Measurements from ENCODE around the gene PEX11B. TPM values are rescaled to one million over a fixed set of nuclear protein-coding genes. Genes with fewer than 3 reads are reported as not detected.

Gene PEX11B
- total RNA-seq, 2 donors from 2014 or later: 12.9 to 16.0 TPM

GRCh38 chr1:145958734-145959133 is 40.2 kb upstream of the PEX11B start:
- Histone ChIP-seq H3K9me3 (ENCODE audit: control insufficient read depth, low read length) (no peaks in the 10 kb centered on the region), H3K36me3 (ENCODE audit: control insufficient read depth, insufficient read depth, low read length) (no peaks in the 10 kb centered on the region), H3K27me3 (ENCODE audit: control insufficient read depth, insufficient read depth, low read length, poor library complexity, severe bottlenecking) (peaks cover 37% of the 10 kb centered on the region), H3K4me3 (ENCODE audit: low read length) (no peak overlapping the region), H3K9ac (ENCODE audit: extremely low read depth, low read length, poor library complexity, severe bottlenecking) (no peak overlapping the region), H3K27ac (ENCODE audit: low read depth, low read length) (no peak overlapping the region), H3K4me1 (ENCODE audit: control insufficient read depth, insufficient read depth, low read length) (peaks cover 12% of the 10 kb centered on the region)
- H3K36me3 Mint-ChIP-seq (ENCODE audit: low read depth): no peaks in the 10 kb centered on the region
- H3K27me3 Mint-ChIP-seq (ENCODE audit: insufficient read depth): peaks cover 73% of the 10 kb centered on the region
- no peaks in the 10 kb centered on the region for H3K9me3 Mint-ChIP-seq
- no peak overlapping the region for H3K4me3 Mint-ChIP-seq
- H3K4me1 Mint-ChIP-seq: peaks cover 46% of the 10 kb centered on the region
- TF ChIP-seq CTCF (conservative IDR thresholded peaks at IDR 0.05): no peak
- DNase-seq: no peak
- H3K27ac Mint-ChIP-seq: no peak overlapping the region

GRCh38 chr1:145957443-145958319 is 39.2 kb upstream of the PEX11B start, which contains the start of gene LIX1L:
LIX1L (minus strand) TSS chr1:145958017; CDS start chr1:145957927, 90 bp downstream.
- 0 to 2% methylated on average over 19 to 60 of the region's 60 CpGs for WGBS, 2 experiments (ENCODE audit: insufficient coverage in 1 of 2, insufficient read length in 1 of 2)
- Mint-ChIP-seq H3K27ac (no peak within 1 kb of the TSS), H3K4me1 (peaks cover 39% of the 10 kb centered on the region), H3K9me3 (no peaks in the 10 kb centered on the region), H3K27me3 (ENCODE audit: insufficient read depth) (peaks cover 62% of the 10 kb centered on the region), H3K4me3 (peak within 1 kb of the TSS; percentile 62), H3K36me3 (ENCODE audit: low read depth) (no peaks in the 10 kb centered on the region)
- Histone ChIP-seq H3K9ac (ENCODE audit: extremely low read depth, low read length, poor library complexity, severe bottlenecking) (peak within 1 kb of the TSS; percentile 56), H3K4me3 (ENCODE audit: low read length) (peak within 1 kb of the TSS; percentile 98), H3K9me3 (ENCODE audit: control insufficient read depth, low read length) (no peaks in the 10 kb centered on the region), H3K27me3 (ENCODE audit: control insufficient read depth, insufficient read depth, low read length, poor library complexity, severe bottlenecking) (peaks cover 30% of the 10 kb centered on the region), H3K27ac (ENCODE audit: low read depth, low read length) (no peak within 1 kb of the TSS), H3K4me1 (ENCODE audit: control insufficient read depth, insufficient read depth, low read length) (peaks cover 13% of the 10 kb centered on the region), H3K36me3 (ENCODE audit: control insufficient read depth, insufficient read depth, low read length) (peaks cover 4% of the 10 kb centered on the region)
- DNase-seq: peak; percentile 98
- TF ChIP-seq CTCF (conservative IDR thresholded peaks at IDR 0.05): peak; percentile 6

DNA sequence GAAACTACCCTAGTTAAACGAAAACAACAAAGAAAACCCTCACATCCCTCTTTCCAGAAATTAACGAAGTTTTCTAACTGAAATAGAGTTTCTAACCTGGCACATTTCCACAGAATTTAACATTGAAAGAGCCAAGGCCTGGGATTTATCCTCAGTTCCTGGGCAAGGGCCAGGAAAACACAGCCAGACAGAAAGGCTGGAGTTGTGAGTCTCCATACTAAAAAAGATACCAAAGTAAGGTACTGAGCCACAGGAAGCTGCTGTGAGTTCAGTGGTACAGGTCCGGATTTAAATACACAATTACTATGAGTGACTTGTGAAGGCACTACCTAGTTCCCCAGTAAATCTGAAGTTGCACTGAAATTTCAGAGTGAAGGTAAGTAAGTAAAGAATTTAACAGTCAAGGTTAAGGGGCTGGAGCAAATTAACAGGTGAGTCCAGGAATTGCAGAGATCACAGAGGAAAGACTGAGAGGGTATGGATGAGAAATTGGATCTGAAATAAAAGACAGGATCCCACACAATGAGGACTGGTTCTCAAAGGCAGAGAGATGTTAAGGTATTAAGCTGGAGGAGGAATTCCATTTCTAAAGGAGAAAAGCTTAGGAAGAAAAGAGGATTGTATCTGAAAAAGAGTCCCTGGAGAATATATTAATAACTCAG is 38.4 kb upstream of the PEX11B start:
- Mint-ChIP-seq H3K4me3 (peak overlapping the region; percentile 62), H3K36me3 (ENCODE audit: low read depth) (no peaks in the 10 kb centered on the region)

More for the DNA sequence above, 38.4 kb upstream of the PEX11B start:
- H3K27ac Mint-ChIP-seq: no peak overlapping the region
- DNase-seq: no peak
- H3K9me3 Mint-ChIP-seq: no peaks in the 10 kb centered on the region
- no peaks in the 10 kb centered on the region for H3K9me3 ChIP-seq (ENCODE audit: control insufficient read depth, low read length)
- peak; percentile 6 for TF ChIP-seq CTCF (conservative IDR thresholded peaks at IDR 0.05)
- peaks cover 12% of the 10 kb centered on the region for H3K4me1 ChIP-seq (ENCODE audit: control insufficient read depth, insufficient read depth, low read length)
- H3K4me1 Mint-ChIP-seq: peaks cover 34% of the 10 kb centered on the region
- peak overlapping the region; percentile 56 for H3K9ac ChIP-seq (ENCODE audit: extremely low read depth, low read length, poor library complexity, severe bottlenecking)
- H3K27me3 ChIP-seq (ENCODE audit: control insufficient read depth, insufficient read depth, low read length, poor library complexity, severe bottlenecking): peaks cover 26% of the 10 kb centered on the region
- H3K36me3 ChIP-seq (ENCODE audit: control insufficient read depth, insufficient read depth, low read length): peaks cover 11% of the 10 kb centered on the region
- H3K27ac ChIP-seq (ENCODE audit: low read depth, low read length): no peak overlapping the region
- peaks cover 56% of the 10 kb centered on the region for H3K27me3 Mint-ChIP-seq (ENCODE audit: insufficient read depth)
- 51 to 62% methylated on average over 2 to 3 of the region's 3 CpGs for whole genome bisulfite sequencing, 2 experiments (ENCODE audit: insufficient coverage in 1 of 2, insufficient read length in 1 of 2)
- peak overlapping the region; percentile 98 for H3K4me3 ChIP-seq (ENCODE audit: low read length)
